ENCODE results near the gene GAPVD1. TPM values are rescaled to one million over a fixed set of nuclear protein-coding genes. Genes with fewer than 3 reads are reported as not detected.

Gene GAPVD1
- total and polyA plus RNA-seq, 2 of the 13 experiments (the other 11 are each of a cell fraction or from before 2014, with no cell fraction given), result 11.1 to 33.2 TPM

DNA sequence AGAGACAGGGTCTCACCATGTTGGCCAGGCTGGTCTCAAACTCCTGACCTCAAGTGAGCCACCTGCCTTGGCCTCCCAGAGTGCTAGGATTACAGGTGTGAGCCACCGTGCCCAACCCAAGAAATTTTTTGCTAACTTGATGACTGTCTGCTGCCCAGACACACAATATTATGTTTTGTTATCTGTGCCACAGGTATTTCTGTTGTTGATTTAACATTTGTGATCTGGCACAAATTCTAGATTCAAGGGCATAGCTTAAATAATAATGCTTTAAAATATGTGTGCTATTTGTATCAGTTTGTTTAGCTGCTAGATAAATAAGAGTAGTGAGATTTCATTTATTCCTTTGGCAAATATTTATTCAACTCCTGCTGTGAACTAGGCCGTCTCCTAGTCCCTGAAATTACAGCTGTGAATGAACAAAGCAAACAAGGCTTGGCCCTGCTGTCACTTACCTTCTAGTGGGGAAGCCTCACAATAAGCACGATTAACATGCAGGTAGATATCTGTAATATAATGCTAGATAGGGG, 35.3 kb downstream of the GAPVD1 start (continued):
- TF ChIP-seq NFIC (IDR thresholded peaks at IDR 0.05; ENCODE audit: low read length) (peak; percentile 74; the same call in 1 of the 2 replicates), ZMYM2 (CRISPR knock-in tag; IDR thresholded peaks at IDR 0.05) (peak; percentile 90), THYN1 (CRISPR knock-in tag; IDR thresholded peaks at IDR 0.05; ENCODE audit: borderline replicate concordance, low read depth) (no peak), ARID2 (CRISPR knock-in tag; IDR thresholded peaks at IDR 0.05; ENCODE audit: borderline replicate concordance) (no peak), SNAPC2 (CRISPR knock-in tag; IDR thresholded peaks at IDR 0.05) (no peak), ETV6 (CRISPR knock-in tag; conservative IDR thresholded peaks at IDR 0.05) (no peak), JARID2 (CRISPR knock-in tag; IDR thresholded peaks at IDR 0.05; ENCODE audit: insufficient replicate concordance) (no peak), ZNF781 (CRISPR knock-in tag; IDR thresholded peaks at IDR 0.05; ENCODE audit: borderline replicate concordance, not compliant biosample characterization) (no peak), ZNF180 (CRISPR knock-in tag; IDR thresholded peaks at IDR 0.05; ENCODE audit: borderline replicate concordance, low read depth) (no peak), MBNL3 (CRISPR knock-in tag; conservative IDR thresholded peaks at IDR 0.05) (no peak), ZNF235 (CRISPR knock-in tag; IDR thresholded peaks at IDR 0.05; ENCODE audit: borderline replicate concordance) (no peak), SRSF9 (IDR thresholded peaks at IDR 0.05; ENCODE audit: borderline replicate concordance, insufficient read depth, low read depth, low read length, poor library complexity, severe bottlenecking) (no peak), KLF9 (CRISPR knock-in tag; IDR thresholded peaks at IDR 0.05; ENCODE audit: low read depth) (no peak), NFATC3 (CRISPR knock-in tag; IDR thresholded peaks at IDR 0.05) (no peak), GPN1 (CRISPR knock-in tag; IDR thresholded peaks at IDR 0.05; ENCODE audit: borderline replicate concordance) (no peak), SIN3B (IDR thresholded peaks at IDR 0.05; ENCODE audit: low read length) (no peak), ZNF343 (CRISPR knock-in tag; IDR thresholded peaks at IDR 0.05) (no peak), MAZ (IDR thresholded peaks at IDR 0.05; ENCODE audit: borderline replicate concordance, low read depth, low read length) (no peak), MAZ (CRISPR knock-in tag; IDR thresholded peaks at IDR 0.05; ENCODE audit: low read depth) (no peak), ZNF614 (CRISPR knock-in tag; IDR thresholded peaks at IDR 0.05; ENCODE audit: borderline replicate concordance) (no peak; the same call in 1 of the 2 replicates), GTF3A (CRISPR knock-in tag; conservative IDR thresholded peaks at IDR 0.05) (no peak), TBX2 (CRISPR knock-in tag; IDR thresholded peaks at IDR 0.05; ENCODE audit: borderline replicate concordance) (peak; percentile 86), FOXM1 (CRISPR knock-in tag; IDR thresholded peaks at IDR 0.05) (no peak), SPEN (CRISPR knock-in tag; IDR thresholded peaks at IDR 0.05; ENCODE audit: low read depth) (no peak)
- TF ChIP-seq, protein P1, sequence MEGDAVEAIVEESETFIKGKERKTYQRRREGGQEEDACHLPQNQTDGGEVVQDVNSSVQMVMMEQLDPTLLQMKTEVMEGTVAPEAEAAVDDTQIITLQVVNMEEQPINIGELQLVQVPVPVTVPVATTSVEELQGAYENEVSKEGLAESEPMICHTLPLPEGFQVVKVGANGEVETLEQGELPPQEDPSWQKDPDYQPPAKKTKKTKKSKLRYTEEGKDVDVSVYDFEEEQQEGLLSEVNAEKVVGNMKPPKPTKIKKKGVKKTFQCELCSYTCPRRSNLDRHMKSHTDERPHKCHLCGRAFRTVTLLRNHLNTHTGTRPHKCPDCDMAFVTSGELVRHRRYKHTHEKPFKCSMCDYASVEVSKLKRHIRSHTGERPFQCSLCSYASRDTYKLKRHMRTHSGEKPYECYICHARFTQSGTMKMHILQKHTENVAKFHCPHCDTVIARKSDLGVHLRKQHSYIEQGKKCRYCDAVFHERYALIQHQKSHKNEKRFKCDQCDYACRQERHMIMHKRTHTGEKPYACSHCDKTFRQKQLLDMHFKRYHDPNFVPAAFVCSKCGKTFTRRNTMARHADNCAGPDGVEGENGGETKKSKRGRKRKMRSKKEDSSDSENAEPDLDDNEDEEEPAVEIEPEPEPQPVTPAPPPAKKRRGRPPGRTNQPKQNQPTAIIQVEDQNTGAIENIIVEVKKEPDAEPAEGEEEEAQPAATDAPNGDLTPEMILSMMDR (CRISPR knock-in tag; IDR thresholded peaks at IDR 0.05), result no peak
- TF ChIP-seq, protein P2, sequence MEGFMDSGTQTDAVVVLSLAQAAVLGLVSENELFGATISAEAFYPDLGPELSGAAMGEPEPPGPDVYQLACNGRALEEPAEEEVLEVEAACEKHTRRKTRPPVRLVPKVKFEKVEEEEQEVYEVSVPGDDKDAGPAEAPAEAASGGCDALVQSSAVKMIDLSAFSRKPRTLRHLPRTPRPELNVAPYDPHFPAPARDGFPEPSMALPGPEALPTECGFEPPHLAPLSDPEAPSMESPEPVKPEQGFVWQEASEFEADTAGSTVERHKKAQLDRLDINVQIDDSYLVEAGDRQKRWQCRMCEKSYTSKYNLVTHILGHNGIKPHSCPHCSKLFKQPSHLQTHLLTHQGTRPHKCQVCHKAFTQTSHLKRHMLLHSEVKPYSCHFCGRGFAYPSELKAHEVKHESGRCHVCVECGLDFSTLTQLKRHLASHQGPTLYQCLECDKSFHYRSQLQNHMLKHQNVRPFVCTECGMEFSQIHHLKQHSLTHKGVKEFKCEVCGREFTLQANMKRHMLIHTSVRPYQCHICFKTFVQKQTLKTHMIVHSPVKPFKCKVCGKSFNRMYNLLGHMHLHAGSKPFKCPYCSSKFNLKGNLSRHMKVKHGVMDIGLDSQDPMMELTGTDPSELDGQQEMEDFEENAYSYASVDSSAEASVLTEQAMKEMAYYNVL (CRISPR knock-in tag; IDR thresholded peaks at IDR 0.05; ENCODE audit: borderline replicate concordance), result no peak
- TF ChIP-seq, protein P3, sequence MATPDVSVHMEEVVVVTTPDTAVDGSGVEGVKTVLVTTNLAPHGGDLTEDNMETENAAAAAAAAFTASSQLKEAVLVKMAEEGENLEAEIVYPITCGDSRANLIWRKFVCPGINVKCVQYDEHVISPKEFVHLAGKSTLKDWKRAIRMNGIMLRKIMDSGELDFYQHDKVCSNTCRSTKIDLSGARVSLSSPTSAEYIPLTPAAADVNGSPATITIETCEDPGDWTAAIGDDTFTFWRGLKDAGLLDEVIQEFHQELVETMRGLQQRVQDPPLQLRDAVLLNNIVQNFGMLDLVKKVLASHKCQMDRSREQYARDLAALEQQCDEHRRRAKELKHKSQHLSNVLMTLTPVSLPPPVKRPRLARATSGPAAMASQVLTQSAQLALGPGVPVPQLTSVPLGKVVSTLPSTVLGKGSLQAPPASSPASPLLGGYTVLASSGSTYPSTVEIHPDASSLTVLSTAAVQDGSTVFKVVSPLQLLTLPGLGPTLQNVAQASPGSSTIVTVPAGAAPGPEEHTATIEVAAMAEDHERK (CRISPR knock-in tag; IDR thresholded peaks at IDR 0.05; ENCODE audit: low read depth), result no peak
